ENCODE data around the gene IL4R.
A peak's percentile ranks its signal among the peaks of the same experiment; 100 is the strongest.

Gene IL4R

GRCh38 chr16:27305839-27306442 lies 7.8 kb upstream of the IL4R start:
- Histone ChIP-seq H3K14ac (ENCODE audit: low read length) (peak overlapping the region; percentile 66), H3K4me1 (ENCODE audit: control insufficient read depth in 2 of 2, insufficient read depth in 1 of 2, low read depth in 1 of 2, low read length in 2 of 2) (no peaks in the 10 kb centered on the region), H3K36me3 (replicated peaks in 1 of 2; ENCODE audit: control insufficient read depth in 2 of 2, insufficient read depth in 2 of 2, low read length in 2 of 2) (no peaks in the 10 kb centered on the region), H3K9ac (ENCODE audit: low read depth, low read length, poor library complexity) (peak overlapping the region; percentile 54), H3K27me3 (ENCODE audit: control insufficient read depth in 3 of 3, insufficient read depth in 3 of 3, low read depth in 1 of 3, low read length in 3 of 3) (peaks cover 0 to 5% (median 0%) of the 10 kb centered on the region in 3 experiments), H3K23ac (ENCODE audit: low read depth, low read length, poor library complexity) (peak overlapping the region; percentile 66), H4K91ac (ENCODE audit: low read depth, low read length, poor library complexity) (no peak overlapping the region), H3K4ac (ENCODE audit: low read length) (no peak overlapping the region), H2BK5ac (ENCODE audit: low read length) (no peak overlapping the region), H3K4me3 (ENCODE audit: low read length in 2 of 2) (no peak overlapping the region), H2BK15ac (ENCODE audit: low read length) (no peak overlapping the region), H3K4me2 (ENCODE audit: insufficient read depth, low read length, poor library complexity, severe bottlenecking) (no peak overlapping the region), H3K9me3 (replicated peaks in 1 of 2; ENCODE audit: control insufficient read depth in 2 of 2, insufficient read depth in 1 of 2, low read depth in 1 of 2, low read length in 2 of 2) (peaks cover 0 to 2% of the 10 kb centered on the region in 2 donors), H3K79me1 (ENCODE audit: low read depth, low read length) (no peaks in the 10 kb centered on the region), H3K18ac (ENCODE audit: low read length) (no peak overlapping the region), H2AFZ (ENCODE audit: low read length) (no peak overlapping the region), H2BK120ac (ENCODE audit: low read depth, low read length) (no peak overlapping the region), H2BK12ac (ENCODE audit: low read length) (no peak overlapping the region), H4K8ac (ENCODE audit: low read depth, low read length) (no peak overlapping the region), H3K27ac (replicated peaks; ENCODE audit: low read length) (no peak overlapping the region), H2AK5ac (ENCODE audit: low read depth, low read length) (no peak overlapping the region)
- WGBS, 2 donors (ENCODE audit: extremely low coverage in 2 of 2, insufficient read length in 2 of 2, insufficient replicate concordance in 1 of 2) = no CpG with 5 or more reads among the region's 9 CpGs
- DNase-seq (ENCODE audit: low spot score) = no peak

- no peak overlapping the region for H3K23ac ChIP-seq (ENCODE audit: low read depth, low read length, poor library complexity)
- no peak overlapping the region for H2AFZ ChIP-seq (ENCODE audit: low read length)
- peaks cover 0 to 5% of the 10 kb centered on the region in 2 donors for H3K4me1 ChIP-seq (ENCODE audit: control insufficient read depth in 2 of 2, insufficient read depth in 1 of 2, low read depth in 1 of 2, low read length in 2 of 2)
- H3K4me3 ChIP-seq (ENCODE audit: low read length in 2 of 2) = no peak overlapping the region
- no peaks in the 10 kb centered on the region for H3K36me3 ChIP-seq (replicated peaks in 1 of 2; ENCODE audit: control insufficient read depth in 2 of 2, insufficient read depth in 2 of 2, low read length in 2 of 2)
- H2AK5ac ChIP-seq (ENCODE audit: low read depth, low read length) = no peak overlapping the region
- H3K9me3 ChIP-seq (replicated peaks in 1 of 2; ENCODE audit: control insufficient read depth in 2 of 2, insufficient read depth in 1 of 2, low read depth in 1 of 2, low read length in 2 of 2) = peaks cover 0 to 2% of the 10 kb centered on the region in 2 donors
- H3K9ac ChIP-seq (ENCODE audit: low read depth, low read length, poor library complexity) = no peak overlapping the region
- no peak overlapping the region for H2BK12ac ChIP-seq (ENCODE audit: low read length)
- H2BK120ac ChIP-seq (ENCODE audit: low read depth, low read length) = no peak overlapping the region
- WGBS, 2 donors (ENCODE audit: extremely low coverage in 2 of 2, insufficient read length in 2 of 2, insufficient replicate concordance in 1 of 2) = no CpG with 5 or more reads among the region's 1 CpG
- no peak overlapping the region for H3K27ac ChIP-seq (replicated peaks; ENCODE audit: low read length)
- H3K14ac ChIP-seq (ENCODE audit: low read length) = no peak overlapping the region
- H2BK5ac ChIP-seq (ENCODE audit: low read length) = no peak overlapping the region
- H3K4me2 ChIP-seq (ENCODE audit: insufficient read depth, low read length, poor library complexity, severe bottlenecking) = no peak overlapping the region
- DNase-seq (ENCODE audit: low spot score) = no peak
- peaks cover 0 to 23% (median 5%) of the 10 kb centered on the region in 3 experiments for H3K27me3 ChIP-seq (ENCODE audit: control insufficient read depth in 3 of 3, insufficient read depth in 3 of 3, low read depth in 1 of 3, low read length in 3 of 3)
- H2BK15ac ChIP-seq (ENCODE audit: low read length) = no peak overlapping the region
- no peak overlapping the region for H4K8ac ChIP-seq (ENCODE audit: low read depth, low read length)
- H3K79me1 ChIP-seq (ENCODE audit: low read depth, low read length) = no peaks in the 10 kb centered on the region
- no peak overlapping the region for H4K91ac ChIP-seq (ENCODE audit: low read depth, low read length, poor library complexity)
- H3K4ac ChIP-seq (ENCODE audit: low read length) = no peak overlapping the region
- no peak overlapping the region for H3K18ac ChIP-seq (ENCODE audit: low read length)
Observed at GRCh38 chr16:27308792-27309191, 5.0 kb upstream of the IL4R start.

DNA sequence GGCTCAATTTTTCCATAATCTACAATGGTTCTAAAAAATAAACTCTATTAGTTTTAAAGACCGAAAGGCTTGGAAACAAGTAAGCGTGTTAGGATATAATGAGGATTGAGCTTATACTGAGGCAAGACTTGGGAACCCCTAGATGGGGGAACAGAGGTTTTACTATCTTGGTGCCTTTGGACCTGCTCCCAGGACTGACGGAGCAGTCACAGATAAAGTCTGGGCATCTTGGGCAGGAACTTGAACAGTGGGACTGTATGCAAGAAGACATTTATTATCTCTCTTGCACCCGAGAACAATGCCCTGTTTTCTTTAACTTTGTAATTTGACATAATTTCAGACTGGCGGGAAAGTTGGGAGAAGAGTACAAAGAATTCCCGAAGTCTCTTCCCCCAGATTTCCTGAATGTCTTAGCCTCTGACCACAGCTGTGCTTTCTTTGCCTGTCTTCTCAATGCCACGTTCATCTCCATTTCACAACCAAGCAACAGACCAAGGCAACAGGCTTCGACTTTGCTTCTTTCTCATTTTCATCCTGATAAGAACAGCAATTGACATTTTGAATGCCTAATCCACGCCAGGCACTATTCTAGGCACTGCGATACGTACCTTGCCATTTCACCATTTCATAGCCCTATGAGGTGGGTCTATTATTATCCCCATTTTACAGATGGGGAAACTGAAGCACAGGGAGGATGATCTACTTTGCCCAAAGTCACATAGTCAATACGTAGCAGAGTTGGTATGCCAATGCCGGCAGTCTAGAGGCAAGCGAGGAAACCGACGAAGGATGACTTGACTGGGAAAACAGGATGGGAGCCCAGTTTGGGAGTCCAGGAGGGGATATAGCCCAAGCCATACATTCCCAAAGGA lies 3.0 kb upstream of the IL4R start:
- no peak overlapping the region for H3K4ac ChIP-seq (ENCODE audit: low read length)
- no peak overlapping the region for H3K23ac ChIP-seq (ENCODE audit: low read depth, low read length, poor library complexity)

GRCh38 chr16:27311448-27311830 lies 2.3 kb upstream of the IL4R start:
- Histone ChIP-seq H3K4me1 (ENCODE audit: control insufficient read depth in 2 of 2, insufficient read depth in 1 of 2, low read depth in 1 of 2, low read length in 2 of 2) (peaks cover 4 to 5% of the 10 kb centered on the region in 2 donors), H2AFZ (ENCODE audit: low read length) (no peak overlapping the region), H3K4me3 (ENCODE audit: low read length in 2 of 2) (no peak overlapping the region), H3K4me2 (ENCODE audit: insufficient read depth, low read length, poor library complexity, severe bottlenecking) (no peak overlapping the region), H3K23ac (ENCODE audit: low read depth, low read length, poor library complexity) (no peak overlapping the region), H2BK15ac (ENCODE audit: low read length) (no peak overlapping the region), H3K27me3 (ENCODE audit: control insufficient read depth in 3 of 3, insufficient read depth in 3 of 3, low read depth in 1 of 3, low read length in 3 of 3) (peaks cover 0 to 23% (median 18%) of the 10 kb centered on the region in 3 experiments), H2BK120ac (ENCODE audit: low read depth, low read length) (no peak overlapping the region), H3K27ac (replicated peaks; ENCODE audit: low read length) (no peak overlapping the region), H4K8ac (ENCODE audit: low read depth, low read length) (no peak overlapping the region), H3K36me3 (replicated peaks in 1 of 2; ENCODE audit: control insufficient read depth in 2 of 2, insufficient read depth in 2 of 2, low read length in 2 of 2) (no peaks in the 10 kb centered on the region), H2AK5ac (ENCODE audit: low read depth, low read length) (no peak overlapping the region), H3K14ac (ENCODE audit: low read length) (no peak overlapping the region), H4K91ac (ENCODE audit: low read depth, low read length, poor library complexity) (no peak overlapping the region), H3K9me3 (replicated peaks in 1 of 2; ENCODE audit: control insufficient read depth in 2 of 2, insufficient read depth in 1 of 2, low read depth in 1 of 2, low read length in 2 of 2) (no peaks in the 10 kb centered on the region), H2BK12ac (ENCODE audit: low read length) (no peak overlapping the region), H3K4ac (ENCODE audit: low read length) (no peak overlapping the region), H3K79me1 (ENCODE audit: low read depth, low read length) (peaks cover 2% of the 10 kb centered on the region), H3K18ac (ENCODE audit: low read length) (peak overlapping the region; percentile 45), H3K9ac (ENCODE audit: low read depth, low read length, poor library complexity) (no peak overlapping the region), H2BK5ac (ENCODE audit: low read length) (no peak overlapping the region)
- DNase-seq (ENCODE audit: low spot score) = no peak
- no CpG with 5 or more reads among the region's 8 CpGs for WGBS, 2 donors (ENCODE audit: extremely low coverage in 2 of 2, insufficient read length in 2 of 2, insufficient replicate concordance in 1 of 2)

More for the DNA sequence above, 3.0 kb upstream of the IL4R start:
- no peak overlapping the region for H3K9ac ChIP-seq (ENCODE audit: low read depth, low read length, poor library complexity)
- no peak overlapping the region for H2AFZ ChIP-seq (ENCODE audit: low read length)
- H3K14ac ChIP-seq (ENCODE audit: low read length) = no peak overlapping the region
- no peak overlapping the region for H3K4me2 ChIP-seq (ENCODE audit: insufficient read depth, low read length, poor library complexity, severe bottlenecking)
- H3K27ac ChIP-seq (replicated peaks; ENCODE audit: low read length) = no peak overlapping the region
- H3K18ac ChIP-seq (ENCODE audit: low read length) = no peak overlapping the region
- no peak overlapping the region for H4K91ac ChIP-seq (ENCODE audit: low read depth, low read length, poor library complexity)
- DNase-seq (ENCODE audit: low spot score) = no peak
- no CpG with 5 or more reads among the region's 16 CpGs for WGBS, 2 donors (ENCODE audit: extremely low coverage in 2 of 2, insufficient read length in 2 of 2, insufficient replicate concordance in 1 of 2)
- H3K4me3 ChIP-seq (ENCODE audit: low read length in 2 of 2) = no peak overlapping the region
- H2BK5ac ChIP-seq (ENCODE audit: low read length) = no peak overlapping the region
- no peaks in the 10 kb centered on the region for H3K36me3 ChIP-seq (replicated peaks in 1 of 2; ENCODE audit: control insufficient read depth in 2 of 2, insufficient read depth in 2 of 2, low read length in 2 of 2)
- no peak overlapping the region for H2BK120ac ChIP-seq (ENCODE audit: low read depth, low read length)
- H2BK15ac ChIP-seq (ENCODE audit: low read length) = no peak overlapping the region
- no peak overlapping the region for H2BK12ac ChIP-seq (ENCODE audit: low read length)
- no peak overlapping the region for H4K8ac ChIP-seq (ENCODE audit: low read depth, low read length)
- H3K4me1 ChIP-seq (ENCODE audit: control insufficient read depth in 2 of 2, insufficient read depth in 1 of 2, low read depth in 1 of 2, low read length in 2 of 2) = peaks cover 4 to 5% of the 10 kb centered on the region in 2 donors
- H3K27me3 ChIP-seq (ENCODE audit: control insufficient read depth in 3 of 3, insufficient read depth in 3 of 3, low read depth in 1 of 3, low read length in 3 of 3) = peaks cover 0 to 23% (median 18%) of the 10 kb centered on the region in 3 experiments
- peaks cover 2% of the 10 kb centered on the region for H3K79me1 ChIP-seq (ENCODE audit: low read depth, low read length)
- no peak overlapping the region for H2AK5ac ChIP-seq (ENCODE audit: low read depth, low read length)
- peaks cover 0 to under 1% of the 10 kb centered on the region in 2 donors for H3K9me3 ChIP-seq (replicated peaks in 1 of 2; ENCODE audit: control insufficient read depth in 2 of 2, insufficient read depth in 1 of 2, low read depth in 1 of 2, low read length in 2 of 2)
